ENCODE data around the gene KCTD20. TPM values are rescaled to one million over a fixed set of nuclear protein-coding genes. Genes with fewer than 3 reads are reported as not detected.

Gene KCTD20
- total and polyA plus RNA-seq, 10 of the 15 experiments (the other 5 are each of a cell fraction or from before 2014, with no cell fraction given): 18.1 to 77.0 (median 50.5) TPM

- TF ChIP-seq CTCF (IDR thresholded peaks at IDR 0.05 in 2 of 3, conservative IDR thresholded peaks at IDR 0.05 in 1 of 3; ENCODE audit: control insufficient read depth in 2 of 3, extremely low read depth in 1 of 3, insufficient read depth in 1 of 3, low read depth in 3 of 3, low read length in 3 of 3) (peak in 1 of 3 experiments; percentile 42; a peak in 2 of 6 replicates), HDAC2 (IDR thresholded peaks at IDR 0.05) (no peak), POLR2AphosphoS2 (IDR thresholded peaks at IDR 0.05; ENCODE audit: low read depth, low read length) (no peak), CEBPB (IDR thresholded peaks at IDR 0.05; ENCODE audit: borderline replicate concordance in 1 of 2, low read depth in 2 of 2, low read length in 2 of 2) (no peak), REST (IDR thresholded peaks at IDR 0.05; ENCODE audit: low read depth, low read length) (no peak), KDM1A (IDR thresholded peaks at IDR 0.05; ENCODE audit: borderline replicate concordance) (no peak), MEF2B (IDR thresholded peaks at IDR 0.05; ENCODE audit: partially characterized antibody, poor library complexity, severe bottlenecking) (no peak), SPI1 (IDR thresholded peaks at IDR 0.05; ENCODE audit: borderline replicate concordance, insufficient read depth, low read depth, low read length) (0 out of 2 replicates have a peak, but pooled peaks have one; percentile 4), CBX5 (IDR thresholded peaks at IDR 0.05; ENCODE audit: low read depth) (no peak), RELA (IDR thresholded peaks at IDR 0.05; ENCODE audit: borderline replicate concordance, partially characterized antibody) (no peak), BCLAF1 (IDR thresholded peaks at IDR 0.05) (no peak), SIX5 (IDR thresholded peaks at IDR 0.05; ENCODE audit: low read depth, low read length, severe bottlenecking) (no peak), ZNF687 (IDR thresholded peaks at IDR 0.05) (peak; percentile 12; the same call in 1 of the 2 replicates), NRF1 (conservative IDR thresholded peaks at IDR 0.05; ENCODE audit: low read depth, low read length) (no peak), CBFB (IDR thresholded peaks at IDR 0.05; ENCODE audit: low read depth) (no peak)
Observed at GRCh38 chr6:36443471-36444428, 950 bp downstream of the KCTD20 start (continued).
